Liver (tissue), 9 donors: ENCODE results near the gene MBP. TPM values are rescaled to one million over a fixed set of nuclear protein-coding genes. Genes with fewer than 3 reads are reported as not detected.

Experiments used
- DNase-seq: peaks from one replicate; pipeline ENCODE4 v3.0.0-alpha.2; 2017; ENCODE audit warnings: low spot score
- H3K27ac ChIP-seq, 2 donors: one replicate each; pipeline ENCODE4 v1.7.0; 2013; ENCODE audit warnings: inconsistent platforms in 2 of 2, low read length in 2 of 2, control low read depth in 1 of 2, low read depth in 1 of 2, mild to moderate bottlenecking in 1 of 2
- H3K27me3 ChIP-seq, 4 donors: one replicate each; pipeline versions ENCODE4 v1.6.1 to v1.7.0; 2013; ENCODE audit warnings: low read length in 3 of 4, inconsistent platforms in 1 of 4, mild to moderate bottlenecking in 1 of 4, moderate library complexity in 1 of 4; ENCODE audit not compliant: control insufficient read depth in 4 of 4, insufficient read depth in 4 of 4
- H3K36me3 ChIP-seq, 4 donors: one replicate each; pipeline versions ENCODE4 v1.6.1 to v1.7.0; 2013; ENCODE audit warnings: low read length in 3 of 4, mild to moderate bottlenecking in 3 of 4, low read depth in 1 of 4, moderate library complexity in 1 of 4; ENCODE audit not compliant: control insufficient read depth in 4 of 4, insufficient read depth in 3 of 4
- H3K4me1 ChIP-seq, 4 donors: one replicate each; pipeline versions ENCODE4 v1.6.1 to v1.7.0; 2013; ENCODE audit warnings: low read length in 3 of 4, mild to moderate bottlenecking in 3 of 4, moderate library complexity in 1 of 4; ENCODE audit not compliant: control insufficient read depth in 4 of 4, insufficient read depth in 4 of 4
- H3K4me3 ChIP-seq, 3 donors: one replicate each; pipeline versions ENCODE4 v1.6.1 to v1.7.0; 2013; ENCODE audit warnings: low read length in 3 of 3, control low read depth in 1 of 3, low read depth in 1 of 3, mild to moderate bottlenecking in 1 of 3
- H3K9ac ChIP-seq, 2 donors: one replicate each; pipeline ENCODE4 v1.7.0; 2013; ENCODE audit warnings: low read length in 2 of 2, mild to moderate bottlenecking in 2 of 2, moderate library complexity in 2 of 2, control low read depth in 1 of 2, low read depth in 1 of 2
- H3K9me3 ChIP-seq, 4 donors: one replicate each; pipeline versions ENCODE4 v1.6.1 to v1.7.0; 2013; ENCODE audit warnings: low read length in 3 of 4; ENCODE audit not compliant: control insufficient read depth in 4 of 4
- FOXA1 ChIP-seq: IDR thresholded peaks from 2 replicates; pipeline ENCODE4 v1.6.1; 2016; ENCODE audit warnings: antibody characterized with exemption
- FOXA2 ChIP-seq: IDR thresholded peaks from 2 replicates; pipeline ENCODE4 v1.6.1; 2016; ENCODE audit warnings: antibody characterized with exemption
- GABPA ChIP-seq, 2 donors: IDR thresholded peaks in 1 of 2; conservative IDR thresholded peaks in 1 of 2; 2 replicates each; pipeline ENCODE4 v1.6.1; 2016; ENCODE audit warnings: antibody characterized with exemption in 2 of 2, mild to moderate bottlenecking in 1 of 2, moderate library complexity in 1 of 2
- HNF4A ChIP-seq, 2 donors: conservative IDR thresholded peaks; 2 replicates each; pipeline ENCODE4 v1.6.1; 2016; ENCODE audit warnings: antibody characterized with exemption in 2 of 2, mild to moderate bottlenecking in 2 of 2
- JUND ChIP-seq, 2 donors: IDR thresholded peaks; 2 replicates each; pipeline ENCODE4 v1.6.1; 2016; ENCODE audit warnings: antibody characterized with exemption in 2 of 2
- RAD21 ChIP-seq, 2 donors: IDR thresholded peaks; 2 replicates each; pipeline ENCODE4 v1.6.1; 2016; ENCODE audit warnings: antibody characterized with exemption in 2 of 2, mild to moderate bottlenecking in 2 of 2
- REST ChIP-seq: IDR thresholded peaks from 2 replicates; pipeline ENCODE4 v1.6.1; 2016; ENCODE audit warnings: antibody characterized with exemption, mild to moderate bottlenecking
- RXRA ChIP-seq, 2 donors: IDR thresholded peaks; 2 replicates each; pipeline ENCODE4 v1.6.1; 2017 to 2018; ENCODE audit warnings: antibody characterized with exemption in 2 of 2, mild to moderate bottlenecking in 1 of 2
- SP1 ChIP-seq: IDR thresholded peaks from 2 replicates; pipeline ENCODE4 v1.6.1; 2018; ENCODE audit warnings: antibody characterized with exemption, mild to moderate bottlenecking
- WGBS: extraction: QIAGEN DNeasy Blood & Tissue Kit; methylation state at CpG from one replicate; pipeline ENCODE4 v1.1.7; 2013; 5-methylcytosine and 5-hydroxymethylcytosine counted together
- polyA plus RNA-seq, 2 donors: library from polyadenylated mRNA; stranded (reverse) in 1 of 2; unstranded in 1 of 2; fragments of 200-250 nt in 1 of 2; fragments of >200 nt in 1 of 2; fragmentation: Nextera tagmentation in 1 of 2; extraction: Ambion mirVana in 1 of 2; gene quantifications; one replicate each; pipeline versions ENCODE4 v1.2.1 to v1.2.3, GENCODE V29; 2013 to 2015
- total RNA-seq, 2 donors: library from RNA; depleted of rRNA; stranded (reverse); fragments of >200 nt; gene quantifications; one replicate each; pipeline ENCODE4 v1.2.3, GENCODE V29; 2014
- TF ChIP-seq, protein P1 (sequence below): IDR thresholded peaks from 2 replicates; pipeline ENCODE4 v1.6.1; 2016; ENCODE audit warnings: antibody characterized with exemption
- TF ChIP-seq, protein P2 (sequence below): IDR thresholded peaks from 2 replicates; pipeline ENCODE4 v1.6.1; 2016; ENCODE audit warnings: antibody characterized with exemption
- donor health status: healthy.
- donor health status: healthy.
- donor health status: healthy.
- donor health status: healthy.
- donor health status: healthy.

The MBP gene
- total and polyA plus RNA-seq, 4 donors = 9.7 to 23.3 (median 17.7) TPM

- 71% methylated on average over 18 of the region's 18 CpGs for WGBS
These were observed 196.8 kb downstream of the MBP start for GRCh38 chr18:76935722-76936337.

GRCh38 chr18:76932026-76932819 lies 200.4 kb downstream of the MBP start:
- no peak for DNase-seq
- Histone ChIP-seq H3K27ac (no peak overlapping the region), H3K27me3 (no peaks in the 10 kb centered on the region), H3K36me3 (peaks cover 6 to 25% (median 15%) of the 10 kb centered on the region in 4 donors), H3K9ac (no peak overlapping the region), H3K9me3 (no peaks in the 10 kb centered on the region), H3K4me3 (no peak overlapping the region), H3K4me1 (peaks cover 3 to 12% (median 11%) of the 10 kb centered on the region in 4 donors)
- TF ChIP-seq, protein P1, sequence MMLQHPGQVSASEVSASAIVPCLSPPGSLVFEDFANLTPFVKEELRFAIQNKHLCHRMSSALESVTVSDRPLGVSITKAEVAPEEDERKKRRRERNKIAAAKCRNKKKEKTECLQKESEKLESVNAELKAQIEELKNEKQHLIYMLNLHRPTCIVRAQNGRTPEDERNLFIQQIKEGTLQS = no peak
- TF ChIP-seq FOXA2 = no peak
- TF ChIP-seq REST = no peak
- TF ChIP-seq, protein P2, sequence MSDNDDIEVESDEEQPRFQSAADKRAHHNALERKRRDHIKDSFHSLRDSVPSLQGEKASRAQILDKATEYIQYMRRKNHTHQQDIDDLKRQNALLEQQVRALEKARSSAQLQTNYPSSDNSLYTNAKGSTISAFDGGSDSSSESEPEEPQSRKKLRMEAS = no peak
- 79% methylated on average over 11 of the region's 11 CpGs for WGBS

More at GRCh38 chr18:76935722-76936337, 196.8 kb downstream of the MBP start:
- Histone ChIP-seq H3K4me3 (no peak overlapping the region), H3K27ac (peak overlapping the region; percentile 4 to 15), H3K9me3 (no peaks in the 10 kb centered on the region), H3K9ac (no peak overlapping the region), H3K27me3 (no peaks in the 10 kb centered on the region), H3K4me1 (peaks cover 3 to 12% (median 11%) of the 10 kb centered on the region in 4 donors), H3K36me3 (peaks cover 4 to 16% (median 11%) of the 10 kb centered on the region in 4 donors)
- peak; percentile 53 to 67 for TF ChIP-seq HNF4A (conservative IDR thresholded peaks at IDR 0.05)
- TF ChIP-seq GABPA (IDR thresholded peaks at IDR 0.05 in 1 of 2, conservative IDR thresholded peaks at IDR 0.05 in 1 of 2) = no peak
- TF ChIP-seq, protein P2 = peak; percentile 36
- no peak for TF ChIP-seq FOXA1
- peak in 1 of 2 donors; percentile 38 for TF ChIP-seq JUND (IDR thresholded peaks at IDR 0.05)
- TF ChIP-seq REST = no peak
- TF ChIP-seq RXRA (IDR thresholded peaks at IDR 0.05) = peak; percentile 88 to 89
- TF ChIP-seq RAD21 (IDR thresholded peaks at IDR 0.05) = peak in 1 of 2 donors; percentile 39
- peak; percentile 40 for TF ChIP-seq SP1
- no peak for DNase-seq
